Stimulated activated CD8-positive, alpha-beta memory T cell treated with anti-CD3 and anti-CD28 coated beads, Interleukin-2, amount 100 ng/mL, for 1 hour (primary cell): ENCODE results near the gene TMUB1.

ENCODE experiments used
- DNase-seq, 2 donors: peaks; one replicate each; pipeline ENCODE4 v3.0.0-alpha.2; 2020; ENCODE audit warnings: low read depth in 2 of 2

TMUB1 gene

GRCh38 chr7:151121380-151122170 lies 38.3 kb upstream of the TMUB1 start:
- DNase-seq: no peak

GRCh38 chr7:151120896-151121295 lies 37.6 kb upstream of the TMUB1 start:
- no peak for DNase-seq

- no peak for DNase-seq
Measured at GRCh38 chr7:151119902-151120301, 36.6 kb upstream of the TMUB1 start.

GRCh38 chr7:151119055-151119415 lies 35.7 kb upstream of the TMUB1 start:
- DNase-seq: no peak

GRCh38 chr7:151118108-151119054 lies 35.1 kb upstream of the TMUB1 start:
- DNase-seq: no peak

GRCh38 chr7:151117565-151117964 lies 34.3 kb upstream of the TMUB1 start:
- peak; percentile 8 to 14 for DNase-seq

DNA sequence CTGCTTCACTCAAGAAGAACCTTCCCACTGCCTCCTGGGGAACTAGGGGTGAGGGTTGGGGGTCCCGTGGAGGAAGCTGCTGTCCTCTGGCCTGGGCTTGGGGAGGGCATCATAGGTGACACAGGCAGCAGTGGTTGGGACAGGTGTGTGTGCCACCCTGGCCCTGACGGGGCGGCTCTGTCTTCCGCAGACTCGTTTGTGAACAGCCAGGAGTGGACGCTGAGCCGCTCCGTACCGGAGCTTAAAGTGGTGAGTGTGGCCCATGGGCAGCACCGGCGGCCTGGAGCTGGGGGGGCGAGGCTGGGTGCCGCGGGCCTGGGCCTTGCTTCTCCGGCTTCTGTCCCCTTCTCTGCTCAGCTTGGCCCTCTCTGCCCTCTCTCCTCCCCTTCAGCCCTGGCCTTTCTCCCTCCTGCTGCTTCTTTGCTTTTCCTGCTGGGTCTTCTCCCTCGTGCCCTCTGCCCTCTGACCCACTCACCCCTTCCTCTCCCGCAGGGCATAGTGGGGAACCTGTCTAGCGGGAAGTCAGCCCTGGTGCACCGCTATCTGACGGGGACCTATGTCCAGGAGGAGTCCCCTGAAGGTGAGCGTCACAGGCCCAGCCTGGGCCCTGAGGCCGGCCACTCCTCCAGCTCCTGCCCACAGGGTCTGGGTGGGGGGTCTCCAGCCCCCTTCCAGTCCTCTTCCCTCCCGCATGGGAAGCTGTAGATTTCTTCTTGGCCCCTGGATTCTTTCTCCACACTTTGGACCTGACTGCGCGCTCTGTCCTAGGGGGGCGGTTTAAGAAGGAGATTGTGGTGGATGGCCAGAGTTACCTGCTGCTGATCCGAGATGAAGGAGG lies 33.5 kb upstream of the TMUB1 start:
- no peak for DNase-seq

DNA sequence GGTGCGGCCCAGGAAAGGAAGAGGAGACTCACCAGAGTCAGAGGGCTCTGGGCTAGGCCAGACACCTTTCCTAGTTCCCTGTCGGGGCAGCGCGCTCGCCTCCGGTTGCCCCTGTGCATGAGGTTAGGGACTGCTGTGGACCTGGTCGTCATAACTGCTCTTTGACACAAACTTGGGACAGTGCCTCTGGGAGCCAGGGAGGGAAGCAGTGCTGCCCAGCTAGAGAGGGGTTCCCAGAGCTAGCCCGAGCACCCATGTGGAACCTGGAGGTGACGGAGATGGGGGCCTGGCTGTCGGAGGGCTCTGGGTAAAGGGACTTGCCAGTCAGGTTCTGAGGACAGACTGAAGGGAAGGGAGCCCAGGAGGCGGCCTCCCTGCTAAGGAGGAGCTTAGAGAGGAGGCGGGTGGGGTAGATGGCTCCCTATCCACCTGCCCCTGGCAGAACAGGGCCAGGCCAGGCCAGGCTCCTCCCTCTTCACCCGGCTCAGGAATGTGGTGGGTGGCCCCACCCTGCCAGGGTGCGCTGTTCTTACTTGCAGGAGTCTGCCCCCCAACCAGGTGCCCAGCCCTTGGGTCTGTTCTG lies 32.6 kb upstream of the TMUB1 start:
- no peak for DNase-seq

- no peak for DNase-seq
Measured at GRCh38 chr7:151115121-151115835, 32.0 kb upstream of the TMUB1 start.

- DNase-seq: no peak
Measured at GRCh38 chr7:151114151-151115090, 31.1 kb upstream of the TMUB1 start.

GRCh38 chr7:151113344-151114150 lies 30.3 kb upstream of the TMUB1 start:
- no peak for DNase-seq

GRCh38 chr7:151110941-151111645 lies 27.8 kb upstream of the TMUB1 start:
- DNase-seq: peak; percentile 32 to 54

GRCh38 chr7:151110236-151110940 lies 27.1 kb upstream of the TMUB1 start:
- no peak for DNase-seq

GRCh38 chr7:151109094-151110048 lies 26.1 kb upstream of the TMUB1 start:
- DNase-seq: no peak

DNA sequence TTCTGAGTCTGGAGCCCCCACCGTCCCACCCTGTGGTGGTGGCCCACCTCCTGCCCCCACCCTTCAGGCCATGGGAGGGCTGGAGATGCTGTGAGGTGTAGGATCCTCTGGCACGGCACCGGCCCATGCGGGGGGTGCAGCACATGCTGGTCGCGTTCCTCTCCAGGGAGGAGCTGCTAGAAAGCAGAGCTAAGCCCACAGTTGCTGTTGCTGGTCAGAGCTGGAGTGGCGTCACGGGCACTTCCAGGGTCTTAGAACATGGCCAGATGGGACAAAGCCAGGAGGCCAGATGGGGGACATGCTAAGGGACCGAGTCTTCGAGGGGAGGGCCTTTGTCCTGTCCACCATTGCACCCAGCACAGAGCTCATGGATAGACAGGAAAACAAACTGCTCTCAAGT lies 24.6 kb upstream of the TMUB1 start:
- no peak for DNase-seq

- no peak for DNase-seq
Measured at GRCh38 chr7:151104411-151105235, 21.3 kb upstream of the TMUB1 start.
